IMR-90 (cell line): ENCODE data around the gene TLR10. TPM values are rescaled to one million over a fixed set of nuclear protein-coding genes. Genes with fewer than 3 reads are reported as not detected.

Source experiments
- ATAC-seq: fragments of 200-7000 bp; cut with Tn5 transposase; 2 replicates; pipeline ENCODE4 v1.9.1; 2020; ENCODE audit warnings: low read depth, mild to moderate bottlenecking, moderate library complexity
- BruUV-seq: library from RNA; stranded (reverse); fragments of 400-500 nt; replicated peaks from 2 replicates; lab custom pipeline; 2021; lab: Mats Ljungman, UMichigan
- CTCF ChIA-PET: fragments of 300-600 bp; formaldehyde crosslinking; extraction: SDS; loops from one replicate; lab custom pipeline; 2021; ENCODE audit warnings: antibody characterized with exemption; lab: Yijun Ruan, JAX
- POLR2A ChIA-PET: fragments of 300-600 bp; sonication (Branson Sonifier 250); formaldehyde crosslinking; loops from one replicate; lab custom pipeline; 2022; ENCODE audit warnings: antibody characterized with exemption; ENCODE audit not compliant: unreplicated experiment; lab: Charles Lee
- DNase-seq: peaks from one replicate; pipeline ENCODE4 v3.0.0; 2013
- H2AFZ ChIP-seq: replicated peaks from 2 replicates; pipeline ENCODE3; 2013; ENCODE audit warnings: low read length, mild to moderate bottlenecking; ENCODE audit not compliant: poor library complexity
- H2AK5ac ChIP-seq: 2 replicates; pipeline ENCODE4 v1.6.1; 2013; ENCODE audit warnings: low read depth, low read length, inconsistent platforms
- H2AK9ac ChIP-seq: replicated peaks from 2 replicates; pipeline ENCODE3; 2013; ENCODE audit warnings: mild to moderate bottlenecking, low read depth, low read length, moderate library complexity; ENCODE audit not compliant: poor library complexity
- H2BK120ac ChIP-seq: 2 replicates; pipeline ENCODE4 v1.6.1; 2013; ENCODE audit warnings: low read depth, low read length, inconsistent platforms
- H2BK15ac ChIP-seq: 3 replicates; pipeline ENCODE4 v1.6.1; 2013; ENCODE audit warnings: low read depth, low read length, inconsistent platforms
- H2BK20ac ChIP-seq: 2 replicates; pipeline ENCODE4 v1.6.1; 2013; ENCODE audit warnings: low read depth, mild to moderate bottlenecking, inconsistent platforms, low read length, moderate library complexity
- H2BK5ac ChIP-seq: 2 replicates; pipeline ENCODE4 v1.6.1; 2013; ENCODE audit warnings: mild to moderate bottlenecking, low read depth, low read length, inconsistent platforms; ENCODE audit not compliant: poor library complexity, severe bottlenecking
- H3K14ac ChIP-seq: replicated peaks from 2 replicates; pipeline ENCODE4 v1.6.1; 2013; ENCODE audit warnings: low read depth, low read length, inconsistent platforms
- H3K18ac ChIP-seq: 2 replicates; pipeline ENCODE4 v1.6.1; 2013; ENCODE audit warnings: low read depth, low read length, control low read depth
- H3K23ac ChIP-seq: 2 replicates; pipeline ENCODE4 v1.6.1; 2013; ENCODE audit warnings: low read depth, low read length, inconsistent platforms
- H3K27ac ChIP-seq: 2 replicates; pipeline ENCODE4 v1.5.1; 2013; ENCODE audit warnings: mild to moderate bottlenecking, control low read depth, low read length; ENCODE audit not compliant: insufficient read depth
- H3K27me3 ChIP-seq: 2 replicates; pipeline ENCODE4 v1.6.1; 2013; ENCODE audit warnings: low read length; ENCODE audit not compliant: control insufficient read depth, insufficient read depth
- H3K36me3 ChIP-seq: 2 replicates; pipeline ENCODE4 v1.6.1; 2013; ENCODE audit warnings: low read length, mixed read lengths; ENCODE audit not compliant: control insufficient read depth, insufficient read depth
- H3K4ac ChIP-seq: 2 replicates; pipeline ENCODE4 v1.6.1; 2013; ENCODE audit warnings: low read depth, low read length, inconsistent platforms
- H3K4me1 ChIP-seq: 2 replicates; pipeline ENCODE4 v1.6.1; 2013; ENCODE audit warnings: low read length, mixed read lengths; ENCODE audit not compliant: control insufficient read depth, insufficient read depth
- H3K4me2 ChIP-seq: 2 replicates; pipeline ENCODE4 v1.6.1; 2013; ENCODE audit warnings: low read depth, mild to moderate bottlenecking, control low read depth, low read length, moderate library complexity
- H3K4me3 ChIP-seq: 2 replicates; pipeline ENCODE4 v1.5.1; 2013; ENCODE audit warnings: low read depth, mild to moderate bottlenecking, control low read depth, low read length, moderate library complexity; ENCODE audit not compliant: insufficient read depth
- H3K56ac ChIP-seq: 2 replicates; pipeline ENCODE4 v1.6.1; 2013; ENCODE audit warnings: low read length, inconsistent platforms; ENCODE audit not compliant: insufficient read depth; ENCODE audit errors: extremely low read depth
- H3K79me1 ChIP-seq, 2 experiments: 2 replicates each; pipeline ENCODE4 v1.6.1; 2013; ENCODE audit warnings: low read length in 2 of 2, inconsistent platforms in 1 of 2, low read depth in 1 of 2
- H3K9ac ChIP-seq: 2 replicates; pipeline ENCODE4 v1.6.1; 2013; ENCODE audit warnings: low read depth, low read length, control low read depth
- H3K9me1 ChIP-seq: 2 replicates; pipeline ENCODE4 v1.6.1; 2013; ENCODE audit warnings: low read length, inconsistent platforms; ENCODE audit not compliant: insufficient read depth
- H3K9me3 ChIP-seq: 2 replicates; pipeline ENCODE4 v1.6.1; 2013; ENCODE audit warnings: low read length; ENCODE audit not compliant: control insufficient read depth, insufficient read depth
- H4K20me1 ChIP-seq: 2 replicates; pipeline ENCODE4 v1.6.1; 2013; ENCODE audit warnings: low read length, inconsistent platforms; ENCODE audit not compliant: insufficient read depth
- H4K5ac ChIP-seq: 2 replicates; pipeline ENCODE4 v1.6.1; 2013; ENCODE audit warnings: mild to moderate bottlenecking, low read depth, low read length, control low read depth
- H4K8ac ChIP-seq, 2 experiments: 2 replicates each; pipeline ENCODE4 v1.6.1; 2013; ENCODE audit warnings: low read depth in 2 of 2, low read length in 2 of 2, control low read depth in 1 of 2, inconsistent platforms in 1 of 2
- H4K91ac ChIP-seq: 2 replicates; pipeline ENCODE4 v1.6.1; 2013; ENCODE audit warnings: low read depth, low read length, inconsistent platforms; ENCODE audit not compliant: insufficient read depth
- BHLHE40 ChIP-seq: fragments of 150-350 bp; IDR thresholded peaks from 2 replicates; pipeline ENCODE4 v1.6.1; 2016; ENCODE audit warnings: mild to moderate bottlenecking, low read depth, low read length
- CEBPB ChIP-seq: IDR thresholded peaks from 2 replicates; pipeline ENCODE4 v1.6.1; 2012; ENCODE audit warnings: low read depth, low read length, improper control_type of control experiment
- MXI1 ChIP-seq: IDR thresholded peaks from 2 replicates; pipeline ENCODE4 v1.6.1; 2012; ENCODE audit warnings: low read depth, mild to moderate bottlenecking, low read length, moderate library complexity, borderline replicate concordance
- NFE2L2 ChIP-seq: fragments of 150-350 bp; IDR thresholded peaks from 2 replicates; pipeline ENCODE4 v1.6.1; 2016; ENCODE audit warnings: low read depth, mild to moderate bottlenecking, low read length
- RAD21 ChIP-seq: IDR thresholded peaks from 2 replicates; pipeline ENCODE4 v1.6.1; 2012; ENCODE audit warnings: low read length, improper control_type of control experiment
- RFX5 ChIP-seq: IDR thresholded peaks from 2 replicates; pipeline ENCODE4 v1.8.0; 2012; ENCODE audit warnings: low read depth, mild to moderate bottlenecking, low read length, moderate library complexity
- WGBS, 2 experiments: methylation state at CpG; one replicate each; pipeline versions ENCODE4 v1.1.5 to v1.1.7; 2013; ENCODE audit warnings: missing lambda C conversion rate in 2 of 2; ENCODE audit not compliant: insufficient read length in 1 of 2; ENCODE audit errors: extremely low coverage in 2 of 2; 5-methylcytosine and 5-hydroxymethylcytosine counted together
- dilution Hi-C: fragments of 300-500 bp; cut with HindIII; formaldehyde crosslinking; loops from one replicate; pipeline ENCODE4 v1.14.3; 2018; ENCODE audit warnings: low sequenced_read_pairs; ENCODE audit not compliant: unreplicated experiment
- in situ Hi-C: fragments of 300-500 bp; cut with MboI; formaldehyde crosslinking; loops from 3 replicates; pipeline ENCODE4 v1.14.3; 2019; ENCODE audit warnings: low sequenced_read_pairs, inconsistent platforms, mixed read lengths
- intact Hi-C: fragments of 100-400 bp; cut with micrococcal nuclease; formaldehyde crosslinking; loops from 2 replicates; pipeline ENCODE4 v1.10.0; 2022
- polyA plus RNA-seq, 3 experiments: library from polyadenylated mRNA; depleted of rRNA; stranded (reverse); fragments of >200 nt; gene quantifications; 2 replicates each; pipeline ENCODE4 v1.2.3, GENCODE V29; 2012; ENCODE audit warnings: low replicate concordance in 1 of 3
- total RNA-seq: library from RNA; depleted of rRNA; stranded (reverse); fragments of >200 nt; gene quantifications from 2 replicates; pipeline ENCODE4 v1.2.3, GENCODE V29; 2012

The TLR10 gene
- total and polyA plus RNA-seq, 2 of the 4 experiments (the other 2 are of a cell fraction), result not detected

DNA sequence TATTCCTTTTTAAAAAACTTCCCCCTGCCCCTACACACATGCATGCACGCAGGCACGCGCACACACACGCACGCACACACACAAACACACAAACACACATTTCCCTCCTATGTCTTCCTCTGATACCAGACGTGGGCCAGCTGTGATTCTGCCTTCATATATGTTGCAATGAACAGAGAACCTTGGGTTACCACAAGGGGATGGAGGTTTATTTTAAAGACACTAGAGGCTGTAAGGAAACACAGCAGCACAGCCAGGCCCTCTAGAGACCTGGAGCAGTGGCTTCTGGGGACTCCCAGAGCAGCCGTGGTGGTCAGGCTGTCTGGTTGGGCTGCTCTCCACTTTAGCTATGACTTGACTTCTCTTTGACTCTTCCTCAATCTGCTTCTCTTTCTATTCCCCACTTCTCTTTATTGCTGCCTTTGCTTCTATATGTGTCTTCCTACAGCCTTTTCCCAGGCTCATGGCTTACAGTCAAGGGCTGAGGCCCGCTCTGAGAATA is 3.2 kb upstream of the TLR10 start:
- 100% methylated on average over 1 of the region's 8 CpGs; no CpG with 5 or more reads in 1 of the 2 experiments for WGBS, 2 experiments
- Histone ChIP-seq H3K4me1 (no peaks in the 10 kb centered on the region), H2BK15ac (no peak overlapping the region), H3K23ac (no peak overlapping the region), H3K56ac (no peak overlapping the region), H2BK5ac (no peak overlapping the region), H3K9me3 (no peaks in the 10 kb centered on the region), H3K18ac (no peak overlapping the region), H2BK20ac (no peak overlapping the region), H3K4ac (no peak overlapping the region), H2AK5ac (no peak overlapping the region), H3K9ac (no peak overlapping the region), H4K5ac (no peak overlapping the region), H3K4me3 (no peak overlapping the region), H3K36me3 (no peaks in the 10 kb centered on the region), H4K8ac (no peak overlapping the region), H2BK120ac (no peak overlapping the region), H2AFZ (no peak overlapping the region), H3K79me1 (no peaks in the 10 kb centered on the region), H2AK9ac (no peak overlapping the region), H3K4me2 (no peak overlapping the region), H3K27ac (no peak overlapping the region), H4K91ac (no peak overlapping the region), H4K20me1 (no peaks in the 10 kb centered on the region), H3K9me1 (no peaks in the 10 kb centered on the region), H3K14ac (no peak overlapping the region), H3K27me3 (peaks cover 2% of the 10 kb centered on the region)
- dilution Hi-C loops, result no loop called here
- no TSS peak for BruUV-seq
- ChIA-PET POLR2A (interaction anchor here (0.6 kb wide), 1 partner anchor 550 kb away, joined by 3 read pairs; no protein-coding TSS in a partner anchor), CTCF (no interaction called here)
- intact Hi-C loops, result no loop called here
- DNase-seq (no peak), ATAC-seq (no peak)
- TF ChIP-seq CEBPB (no peak), MXI1 (no peak), BHLHE40 (no peak), NFE2L2 (no peak), RFX5 (no peak), RAD21 (no peak)
- in situ Hi-C loops, result no loop called here
